Measurements from ENCODE around the gene KIFC3. TPM values are rescaled to one million over a fixed set of nuclear protein-coding genes. Genes with fewer than 3 reads are reported as not detected.
A peak's percentile ranks its signal among the peaks of the same experiment; 100 is the strongest.

KIFC3 gene
- total RNA-seq, 1 donor from 2014 or later, result 25.1 TPM

DNA sequence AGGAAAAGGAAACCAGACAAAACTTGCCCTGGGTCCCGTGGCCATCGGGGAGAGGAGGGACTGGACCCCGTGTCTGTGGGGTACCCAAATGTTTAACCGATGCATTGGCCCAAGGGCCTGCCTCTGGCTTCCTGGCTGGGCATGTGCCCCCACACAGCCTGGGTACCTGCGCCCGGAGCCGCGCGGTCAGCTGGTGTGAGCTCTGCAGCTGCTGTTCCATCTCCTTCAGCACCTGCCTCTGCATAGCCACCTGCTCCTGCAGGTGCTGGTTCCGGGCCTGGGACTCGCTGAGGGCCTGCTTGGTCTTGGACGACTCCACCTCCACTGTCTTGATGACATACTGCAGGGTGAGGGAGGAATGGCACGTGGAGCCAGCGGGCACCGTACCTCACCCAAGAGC lies 31.9 kb downstream of the KIFC3 start:
- no peak overlapping the region for H3K4me3 Mint-ChIP-seq
- H3K27ac Mint-ChIP-seq (ENCODE audit: unreplicated experiment), result no peak overlapping the region
- H3K36me3 Mint-ChIP-seq (ENCODE audit: low read depth), result peaks cover 2% of the 10 kb centered on the region
- no peaks in the 10 kb centered on the region for H3K27me3 Mint-ChIP-seq (ENCODE audit: low read depth)
- H3K4me1 Mint-ChIP-seq, result peaks cover 6% of the 10 kb centered on the region
- no peak for DNase-seq (ENCODE audit: low read depth, low spot score)
- H3K9me3 Mint-ChIP-seq, result no peaks in the 10 kb centered on the region
- TF ChIP-seq, protein P1, sequence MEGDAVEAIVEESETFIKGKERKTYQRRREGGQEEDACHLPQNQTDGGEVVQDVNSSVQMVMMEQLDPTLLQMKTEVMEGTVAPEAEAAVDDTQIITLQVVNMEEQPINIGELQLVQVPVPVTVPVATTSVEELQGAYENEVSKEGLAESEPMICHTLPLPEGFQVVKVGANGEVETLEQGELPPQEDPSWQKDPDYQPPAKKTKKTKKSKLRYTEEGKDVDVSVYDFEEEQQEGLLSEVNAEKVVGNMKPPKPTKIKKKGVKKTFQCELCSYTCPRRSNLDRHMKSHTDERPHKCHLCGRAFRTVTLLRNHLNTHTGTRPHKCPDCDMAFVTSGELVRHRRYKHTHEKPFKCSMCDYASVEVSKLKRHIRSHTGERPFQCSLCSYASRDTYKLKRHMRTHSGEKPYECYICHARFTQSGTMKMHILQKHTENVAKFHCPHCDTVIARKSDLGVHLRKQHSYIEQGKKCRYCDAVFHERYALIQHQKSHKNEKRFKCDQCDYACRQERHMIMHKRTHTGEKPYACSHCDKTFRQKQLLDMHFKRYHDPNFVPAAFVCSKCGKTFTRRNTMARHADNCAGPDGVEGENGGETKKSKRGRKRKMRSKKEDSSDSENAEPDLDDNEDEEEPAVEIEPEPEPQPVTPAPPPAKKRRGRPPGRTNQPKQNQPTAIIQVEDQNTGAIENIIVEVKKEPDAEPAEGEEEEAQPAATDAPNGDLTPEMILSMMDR (conservative IDR thresholded peaks at IDR 0.05), result no peak

DNA sequence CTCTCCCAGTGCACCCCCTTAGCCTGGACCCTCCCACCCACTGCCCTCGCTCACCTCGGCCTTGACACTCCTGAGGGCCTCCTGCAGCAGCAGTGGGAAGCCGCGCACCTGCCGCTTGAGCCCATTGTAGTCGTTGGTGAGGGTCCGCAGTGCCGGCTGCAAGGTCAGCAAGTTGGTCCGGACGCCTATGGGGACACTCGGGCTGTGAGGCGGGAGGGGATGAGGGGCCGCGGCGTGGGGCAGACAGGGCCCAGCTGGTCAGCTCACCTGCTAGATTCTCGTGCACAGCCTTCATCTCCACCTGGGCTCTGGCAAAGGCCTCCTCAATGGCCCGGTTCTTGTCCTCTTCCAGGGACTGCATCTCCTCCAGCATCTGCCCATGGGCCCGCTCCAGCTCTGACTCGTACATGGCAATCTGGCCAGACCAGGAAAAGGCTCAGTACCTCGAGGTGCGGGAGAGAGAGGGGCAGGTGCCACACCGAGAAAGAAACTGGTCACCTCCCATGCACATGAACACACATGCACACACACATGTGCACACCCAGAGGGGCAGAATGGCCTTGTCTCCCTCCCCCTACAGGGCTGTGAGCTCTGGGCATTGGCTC lies 32.6 kb downstream of the KIFC3 start:
- Mint-ChIP-seq H3K9me3 (no peaks in the 10 kb centered on the region), H3K4me1 (no peaks in the 10 kb centered on the region), H3K27ac (ENCODE audit: unreplicated experiment) (no peak overlapping the region), H3K36me3 (ENCODE audit: low read depth) (peaks cover 3% of the 10 kb centered on the region), H3K4me3 (no peak overlapping the region), H3K27me3 (ENCODE audit: low read depth) (no peaks in the 10 kb centered on the region)
- no peak for DNase-seq (ENCODE audit: low read depth, low spot score)
- TF ChIP-seq, protein P1 (conservative IDR thresholded peaks at IDR 0.05), result no peak

DNA sequence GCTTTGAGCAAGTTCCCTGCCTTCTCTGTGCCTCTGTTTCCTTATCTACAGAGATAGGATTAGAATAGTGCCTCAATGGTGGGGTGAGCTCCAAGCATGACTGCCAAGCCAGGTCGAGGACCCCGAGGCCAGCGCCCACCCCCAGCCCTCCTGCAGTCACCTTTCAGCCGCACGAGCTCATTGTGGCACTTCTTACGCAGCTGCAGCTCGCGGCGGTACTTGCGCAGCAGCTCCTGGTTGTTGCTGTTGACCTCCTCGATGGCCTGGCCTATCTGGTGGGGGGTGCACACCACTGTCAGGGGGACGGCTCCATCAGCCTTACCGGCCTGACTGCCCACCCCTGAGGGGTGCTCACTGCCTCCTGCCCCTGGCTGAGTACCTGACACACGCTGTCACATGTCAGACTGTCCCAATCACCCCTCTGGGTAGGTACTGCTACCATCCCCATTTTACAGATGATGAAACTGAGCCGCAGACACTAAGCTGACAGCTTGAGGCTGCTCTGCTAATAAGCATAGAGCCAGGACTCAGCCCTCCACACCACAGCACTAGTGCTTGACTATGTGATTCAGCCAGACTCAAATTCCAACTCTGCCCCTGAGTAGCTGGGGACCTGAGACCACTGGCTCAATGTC lies 35.5 kb downstream of the KIFC3 start:
- no peak overlapping the region for H3K27ac Mint-ChIP-seq (ENCODE audit: unreplicated experiment)

DNA sequence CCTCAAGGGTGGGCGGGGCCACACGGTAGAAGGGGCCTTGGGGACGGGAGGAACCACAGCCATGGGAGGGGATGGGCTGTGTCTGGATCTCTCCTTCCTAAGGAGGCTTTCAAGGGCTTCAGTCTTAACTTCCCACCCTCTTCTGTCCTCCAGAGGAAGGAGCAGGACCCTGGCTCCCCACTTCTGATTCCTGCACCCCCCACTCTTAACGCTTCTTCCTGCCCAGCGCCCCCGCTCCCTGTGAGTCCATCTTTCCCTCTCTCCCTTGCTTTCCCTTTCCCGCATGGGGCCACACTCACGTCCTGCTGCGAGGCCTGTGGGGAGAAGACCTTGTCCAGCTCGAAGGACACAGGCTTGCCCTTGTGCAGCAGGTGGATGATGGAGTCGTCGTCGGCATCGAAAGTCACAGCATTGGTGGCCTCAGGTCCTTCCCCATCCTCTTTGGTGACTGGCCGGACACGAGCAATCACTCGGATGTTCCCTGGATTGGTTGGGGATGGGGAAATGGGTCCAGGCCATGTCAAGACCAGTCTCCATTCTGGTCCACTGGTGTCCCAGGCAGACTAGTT lies 37.0 kb downstream of the KIFC3 start:
- Mint-ChIP-seq H3K27me3 (ENCODE audit: low read depth) (no peaks in the 10 kb centered on the region), H3K4me1 (no peaks in the 10 kb centered on the region), H3K36me3 (ENCODE audit: low read depth) (peaks cover 3% of the 10 kb centered on the region), H3K9me3 (no peaks in the 10 kb centered on the region), H3K4me3 (no peak overlapping the region), H3K27ac (ENCODE audit: unreplicated experiment) (peak overlapping the region; percentile 94)
- TF ChIP-seq, protein P1 (conservative IDR thresholded peaks at IDR 0.05), result no peak
- DNase-seq (ENCODE audit: low read depth, low spot score), result no peak

More for the DNA sequence above, 35.5 kb downstream of the KIFC3 start:
- Mint-ChIP-seq H3K9me3 (no peaks in the 10 kb centered on the region), H3K4me3 (no peak overlapping the region), H3K4me1 (no peaks in the 10 kb centered on the region), H3K27me3 (ENCODE audit: low read depth) (no peaks in the 10 kb centered on the region), H3K36me3 (ENCODE audit: low read depth) (peaks cover 3% of the 10 kb centered on the region)
- TF ChIP-seq, protein P1 (conservative IDR thresholded peaks at IDR 0.05), result no peak
- no peak for DNase-seq (ENCODE audit: low read depth, low spot score)

DNA sequence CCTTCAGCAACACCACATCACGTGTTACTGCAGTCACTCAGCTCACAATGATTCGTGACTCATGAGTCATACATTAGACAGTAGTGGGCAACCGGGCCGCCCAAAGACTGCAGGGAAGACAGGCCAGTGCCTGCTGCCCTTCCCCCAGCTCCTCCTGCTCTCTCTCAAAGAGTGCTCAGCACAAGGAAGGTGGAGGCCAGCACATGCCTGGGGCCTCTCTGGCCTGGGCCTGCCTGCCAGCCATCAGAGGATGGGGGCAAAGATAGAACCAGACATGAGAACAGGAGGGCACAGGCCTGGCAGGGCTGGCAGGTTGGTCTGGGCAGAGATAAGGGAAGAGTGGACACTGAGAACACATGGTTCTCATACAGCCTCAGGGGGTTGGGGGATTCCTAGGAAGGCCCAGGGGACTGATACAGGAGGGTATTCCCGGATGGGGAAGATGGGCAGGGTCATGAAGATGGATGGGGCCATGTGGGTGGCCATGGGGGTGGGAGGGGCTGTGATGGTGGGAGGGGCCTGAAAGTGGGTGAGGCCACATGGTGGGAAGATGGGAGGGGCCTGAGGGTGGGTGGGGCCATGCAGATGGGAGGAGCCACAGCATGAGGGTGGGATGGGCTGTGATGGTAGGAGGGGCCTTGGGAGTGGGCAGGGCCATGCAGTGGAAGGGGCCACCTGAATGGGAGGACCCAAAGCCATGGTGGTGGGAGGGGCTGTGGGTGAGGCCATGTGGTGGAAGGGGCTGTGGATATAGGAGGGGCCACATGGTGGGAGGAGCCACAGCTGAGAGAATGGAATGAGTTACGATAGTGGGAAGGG lies 37.7 kb downstream of the KIFC3 start:
- DNase-seq (ENCODE audit: low read depth, low spot score), result no peak
- no peak overlapping the region for H3K4me3 Mint-ChIP-seq
- H3K27ac Mint-ChIP-seq (ENCODE audit: unreplicated experiment), result peak overlapping the region; percentile 43
- H3K36me3 Mint-ChIP-seq (ENCODE audit: low read depth), result peaks cover 3% of the 10 kb centered on the region
- H3K4me1 Mint-ChIP-seq, result no peaks in the 10 kb centered on the region
- TF ChIP-seq, protein P1 (conservative IDR thresholded peaks at IDR 0.05), result no peak
- H3K9me3 Mint-ChIP-seq, result no peaks in the 10 kb centered on the region
- H3K27me3 Mint-ChIP-seq (ENCODE audit: low read depth), result no peaks in the 10 kb centered on the region
